ENCODE measurements around the gene MCU. TPM values are rescaled to one million over a fixed set of nuclear protein-coding genes. Genes with fewer than 3 reads are reported as not detected.
A peak's percentile ranks its signal among the peaks of the same experiment; 100 is the strongest.

Gene MCU
- total RNA-seq, 1 donor = 42.7 TPM

DNA sequence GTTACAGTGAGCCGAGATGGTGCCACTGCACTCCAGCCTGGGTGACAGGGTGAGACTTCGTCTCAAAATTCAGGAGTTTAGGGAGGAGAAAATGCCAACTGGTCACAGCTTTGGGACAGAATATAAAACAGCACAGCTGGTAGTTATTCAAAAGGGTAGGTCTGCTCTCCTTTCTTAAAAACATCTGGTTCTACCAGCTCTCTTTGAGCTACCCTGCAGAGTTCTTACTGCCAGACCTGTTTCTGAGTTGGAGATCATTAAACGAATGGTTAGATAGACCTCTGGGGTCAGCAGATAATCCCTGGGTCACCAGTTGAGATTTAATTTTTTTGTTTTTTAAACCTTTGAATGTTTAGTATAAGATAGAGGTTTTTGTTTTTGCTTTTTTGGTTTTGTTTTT is 52.6 kb downstream of the MCU start:
- no peak overlapping the region for H3K27ac ChIP-seq (ENCODE audit: low read depth, low read length)
- no peaks in the 10 kb centered on the region for H3K9me3 ChIP-seq (ENCODE audit: low read depth, low read length)
- H3K4me1 ChIP-seq (ENCODE audit: insufficient read depth, low read length) = peaks cover 4% of the 10 kb centered on the region
- H4K20me1 ChIP-seq (ENCODE audit: insufficient read depth, low read length) = peaks cover 5% of the 10 kb centered on the region
- H2AFZ ChIP-seq (ENCODE audit: low read length) = no peak overlapping the region
- H3K27me3 ChIP-seq (ENCODE audit: insufficient read depth, low read length) = no peaks in the 10 kb centered on the region
- H3K4me3 ChIP-seq (ENCODE audit: insufficient read depth, low read length) = no peak overlapping the region
- H3K36me3 ChIP-seq (ENCODE audit: insufficient read depth, low read length) = no peaks in the 10 kb centered on the region
- TF ChIP-seq CTCF (IDR thresholded peaks at IDR 0.05; ENCODE audit: extremely low read depth, low read depth, low read length) = no peak
- peaks cover 61% of the 10 kb centered on the region for H3K79me2 ChIP-seq (ENCODE audit: insufficient read depth, low read length)
- no peak for DNase-seq (ENCODE audit: insufficient read length, low spot score, missing footprints)
- no peak overlapping the region for H3K4me2 ChIP-seq (ENCODE audit: insufficient read depth, low read length)

DNA sequence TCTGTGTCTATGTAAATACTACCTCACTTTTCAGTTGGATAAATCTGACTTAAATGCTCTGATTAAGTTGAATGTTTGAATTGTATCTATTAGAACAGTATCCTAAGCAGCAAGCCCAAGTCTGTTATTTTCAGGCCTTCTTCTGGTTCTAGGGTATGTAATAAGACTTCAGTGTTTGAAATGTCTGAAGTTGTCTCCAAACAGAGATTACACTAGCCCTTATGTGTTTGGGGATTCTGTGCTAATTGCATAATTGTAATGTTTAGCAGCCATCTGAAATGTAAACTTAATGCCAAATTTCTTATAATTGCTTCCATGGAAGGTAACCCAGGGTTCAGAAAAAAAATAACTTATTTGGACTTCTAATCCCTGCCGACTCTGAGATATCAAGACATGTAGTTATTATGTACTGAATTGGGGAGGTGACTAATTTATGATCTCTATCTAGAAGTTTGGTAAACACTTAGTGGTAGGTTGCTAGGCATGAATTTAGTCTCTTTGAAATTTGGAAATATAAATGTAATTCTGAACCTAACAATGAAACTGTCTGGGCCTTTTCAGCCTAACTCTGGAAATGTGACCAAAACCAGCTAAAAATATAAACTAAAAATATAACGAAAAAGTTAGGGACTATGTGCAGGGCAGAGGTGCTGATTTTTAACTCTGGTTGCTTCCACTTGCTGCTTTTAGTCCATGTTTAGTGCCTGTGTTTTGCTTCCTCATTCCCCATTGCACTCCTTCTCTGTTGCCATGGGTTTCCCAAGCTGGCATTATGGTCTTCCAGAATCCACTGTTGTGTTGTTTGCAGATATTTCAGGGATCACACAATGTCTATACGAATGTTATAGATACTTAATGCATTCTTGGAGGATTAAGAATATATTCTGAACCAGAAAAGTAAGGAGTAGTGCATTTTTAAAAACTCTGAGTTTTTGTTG is 54.8 kb downstream of the MCU start:
- H3K4me2 ChIP-seq (ENCODE audit: insufficient read depth, low read length) = no peak overlapping the region
- H3K27ac ChIP-seq (ENCODE audit: low read depth, low read length) = peak overlapping the region; percentile 42
- peaks cover 48% of the 10 kb centered on the region for H3K79me2 ChIP-seq (ENCODE audit: insufficient read depth, low read length)
- H4K20me1 ChIP-seq (ENCODE audit: insufficient read depth, low read length) = peaks cover 3% of the 10 kb centered on the region
- H3K4me3 ChIP-seq (ENCODE audit: insufficient read depth, low read length) = no peak overlapping the region
- H3K27me3 ChIP-seq (ENCODE audit: insufficient read depth, low read length) = no peaks in the 10 kb centered on the region
- H3K9me3 ChIP-seq (ENCODE audit: low read depth, low read length) = no peaks in the 10 kb centered on the region
- no peaks in the 10 kb centered on the region for H3K36me3 ChIP-seq (ENCODE audit: insufficient read depth, low read length)
- no peak overlapping the region for H2AFZ ChIP-seq (ENCODE audit: low read length)
- no peaks in the 10 kb centered on the region for H3K4me1 ChIP-seq (ENCODE audit: insufficient read depth, low read length)
- no peak for DNase-seq (ENCODE audit: insufficient read length, low spot score, missing footprints)
- TF ChIP-seq CTCF (IDR thresholded peaks at IDR 0.05; ENCODE audit: extremely low read depth, low read depth, low read length) = no peak

DNA sequence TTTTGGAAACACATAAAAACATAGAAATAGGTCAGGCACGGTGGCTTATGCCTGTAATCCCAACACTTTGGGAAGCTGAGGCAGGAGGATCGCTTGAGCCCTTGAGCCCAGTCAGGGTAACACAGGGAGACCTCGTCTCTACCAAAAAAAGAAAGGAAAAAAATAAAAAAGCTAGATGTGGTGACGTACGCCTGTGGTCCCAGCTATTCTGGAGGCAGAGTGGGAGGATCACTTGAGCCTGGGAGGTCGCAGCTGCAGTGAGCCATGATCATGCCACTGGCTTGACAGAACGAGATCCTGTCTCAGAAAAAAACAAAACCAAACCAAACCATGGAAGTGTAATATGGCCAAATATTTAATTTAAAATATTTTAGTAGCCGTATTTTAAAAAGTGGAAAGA is 55.6 kb downstream of the MCU start:
- Histone ChIP-seq H3K4me1 (ENCODE audit: insufficient read depth, low read length) (no peaks in the 10 kb centered on the region), H2AFZ (ENCODE audit: low read length) (no peak overlapping the region), H3K27me3 (ENCODE audit: insufficient read depth, low read length) (no peaks in the 10 kb centered on the region), H3K4me2 (ENCODE audit: insufficient read depth, low read length) (no peak overlapping the region), H3K4me3 (ENCODE audit: insufficient read depth, low read length) (no peak overlapping the region), H3K9me3 (ENCODE audit: low read depth, low read length) (no peaks in the 10 kb centered on the region), H4K20me1 (ENCODE audit: insufficient read depth, low read length) (no peaks in the 10 kb centered on the region), H3K36me3 (ENCODE audit: insufficient read depth, low read length) (no peaks in the 10 kb centered on the region), H3K79me2 (ENCODE audit: insufficient read depth, low read length) (peaks cover 44% of the 10 kb centered on the region), H3K27ac (ENCODE audit: low read depth, low read length) (no peak overlapping the region)
- TF ChIP-seq CTCF (IDR thresholded peaks at IDR 0.05; ENCODE audit: extremely low read depth, low read depth, low read length) = no peak
- no peak for DNase-seq (ENCODE audit: insufficient read length, low spot score, missing footprints)

DNA sequence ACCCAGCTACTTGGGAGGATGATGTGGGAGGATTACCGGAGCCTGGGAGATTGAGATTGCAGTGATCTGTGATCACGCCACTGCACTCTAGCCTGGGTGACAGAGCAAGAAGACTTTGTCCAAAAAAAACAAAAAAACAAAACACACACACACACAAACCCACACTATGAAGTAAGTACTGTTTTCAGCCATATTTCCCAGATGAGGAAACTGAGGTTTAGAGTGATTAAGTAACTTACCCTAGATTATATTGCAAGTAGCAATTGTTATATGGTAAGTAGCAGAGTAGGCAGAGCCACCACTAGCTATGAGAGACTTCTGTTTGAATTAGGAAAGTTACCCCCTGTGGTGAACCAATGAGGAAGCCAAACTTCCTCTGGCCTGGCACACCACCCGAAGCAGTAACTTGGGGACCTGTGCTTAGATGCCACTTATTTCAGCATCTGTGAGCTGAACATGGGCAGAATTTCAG is 61.9 kb downstream of the MCU start:
- DNase-seq (ENCODE audit: insufficient read length, low spot score, missing footprints) = no peak
- peaks cover 34% of the 10 kb centered on the region for H3K79me2 ChIP-seq (ENCODE audit: insufficient read depth, low read length)
- H3K27me3 ChIP-seq (ENCODE audit: insufficient read depth, low read length) = no peaks in the 10 kb centered on the region
- H4K20me1 ChIP-seq (ENCODE audit: insufficient read depth, low read length) = peaks cover 6% of the 10 kb centered on the region
- H3K4me3 ChIP-seq (ENCODE audit: insufficient read depth, low read length) = no peak overlapping the region
- no peak overlapping the region for H3K27ac ChIP-seq (ENCODE audit: low read depth, low read length)
- no peak overlapping the region for H3K4me2 ChIP-seq (ENCODE audit: insufficient read depth, low read length)
- no peaks in the 10 kb centered on the region for H3K9me3 ChIP-seq (ENCODE audit: low read depth, low read length)
- no peaks in the 10 kb centered on the region for H3K36me3 ChIP-seq (ENCODE audit: insufficient read depth, low read length)
- H3K4me1 ChIP-seq (ENCODE audit: insufficient read depth, low read length) = peaks cover 4% of the 10 kb centered on the region
- no peak overlapping the region for H2AFZ ChIP-seq (ENCODE audit: low read length)
- no peak for TF ChIP-seq CTCF (IDR thresholded peaks at IDR 0.05; ENCODE audit: extremely low read depth, low read depth, low read length)

Measured in osteoblast (primary cell).